B cell (primary cell): ENCODE measurements around the gene GOLGA1.

Source experiments
- EZH2 ChIP-seq: IDR thresholded peaks from 2 replicates; pipeline ENCODE4 v1.6.1; 2012; ENCODE audit warnings: borderline replicate concordance, low read depth, mild to moderate bottlenecking, moderate library complexity, low read length; ENCODE audit not compliant: insufficient read depth, poor library complexity, severe bottlenecking
- TF ChIP-seq, protein P1 (sequence below): fragments of 200-600 bp; IDR thresholded peaks from one replicate; pipeline ENCODE4 v1.8.0; 2022; ENCODE audit warnings: antibody characterized with exemption, mild to moderate bottlenecking

DNA sequence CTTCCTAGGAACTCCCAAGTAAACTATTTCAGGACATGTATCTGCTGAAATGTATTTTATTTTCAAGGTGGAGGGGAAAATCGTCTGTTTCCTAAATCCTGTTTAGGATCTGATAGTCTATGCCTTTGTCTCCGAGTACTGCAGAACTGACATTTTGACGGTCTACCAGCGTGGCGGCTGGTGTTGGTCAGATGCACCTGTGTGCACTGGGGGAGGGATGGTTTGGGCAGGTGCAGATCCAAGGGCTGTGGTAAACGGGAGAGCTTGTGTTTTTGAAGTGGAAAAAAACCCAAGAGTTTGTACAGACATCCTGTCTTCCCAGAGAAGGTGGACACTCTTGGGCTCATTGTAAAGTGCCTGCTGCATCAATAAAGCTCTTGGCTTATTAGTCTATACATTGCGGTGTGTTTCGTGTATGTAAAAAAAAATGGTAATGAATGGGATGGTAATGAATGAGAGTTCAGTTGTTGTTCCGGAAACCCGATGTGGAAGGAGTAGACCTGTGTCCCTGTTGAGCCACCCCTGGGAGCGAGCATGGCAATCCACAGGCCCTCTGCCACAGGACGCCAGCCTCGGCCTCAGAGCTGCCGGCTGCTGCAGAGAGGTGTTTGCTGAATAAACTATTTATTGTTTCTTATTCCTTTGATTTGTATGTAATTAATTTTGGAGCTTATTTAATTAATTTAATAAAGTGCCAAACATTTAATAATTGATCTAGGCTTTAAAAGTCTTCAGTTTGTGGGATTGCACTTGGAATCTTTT, 63.7 kb downstream of the GOLGA1 start:
- TF ChIP-seq, protein P1, sequence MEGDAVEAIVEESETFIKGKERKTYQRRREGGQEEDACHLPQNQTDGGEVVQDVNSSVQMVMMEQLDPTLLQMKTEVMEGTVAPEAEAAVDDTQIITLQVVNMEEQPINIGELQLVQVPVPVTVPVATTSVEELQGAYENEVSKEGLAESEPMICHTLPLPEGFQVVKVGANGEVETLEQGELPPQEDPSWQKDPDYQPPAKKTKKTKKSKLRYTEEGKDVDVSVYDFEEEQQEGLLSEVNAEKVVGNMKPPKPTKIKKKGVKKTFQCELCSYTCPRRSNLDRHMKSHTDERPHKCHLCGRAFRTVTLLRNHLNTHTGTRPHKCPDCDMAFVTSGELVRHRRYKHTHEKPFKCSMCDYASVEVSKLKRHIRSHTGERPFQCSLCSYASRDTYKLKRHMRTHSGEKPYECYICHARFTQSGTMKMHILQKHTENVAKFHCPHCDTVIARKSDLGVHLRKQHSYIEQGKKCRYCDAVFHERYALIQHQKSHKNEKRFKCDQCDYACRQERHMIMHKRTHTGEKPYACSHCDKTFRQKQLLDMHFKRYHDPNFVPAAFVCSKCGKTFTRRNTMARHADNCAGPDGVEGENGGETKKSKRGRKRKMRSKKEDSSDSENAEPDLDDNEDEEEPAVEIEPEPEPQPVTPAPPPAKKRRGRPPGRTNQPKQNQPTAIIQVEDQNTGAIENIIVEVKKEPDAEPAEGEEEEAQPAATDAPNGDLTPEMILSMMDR = no peak
- no peak for TF ChIP-seq EZH2
